GM18508 (cell line): Measurements from ENCODE around the gene IYD.
A peak's percentile ranks its signal among the peaks of the same experiment; 100 is the strongest.

ENCODE experiments used
- ATAC-seq: cut with Tn5 transposase; IDR thresholded peaks from one replicate; pipeline ENCODE4 v1.9.1; 2021; ENCODE audit warnings: moderate number of reproducible peaks; ENCODE audit not compliant: insufficient read depth, unreplicated experiment

Gene IYD

DNA sequence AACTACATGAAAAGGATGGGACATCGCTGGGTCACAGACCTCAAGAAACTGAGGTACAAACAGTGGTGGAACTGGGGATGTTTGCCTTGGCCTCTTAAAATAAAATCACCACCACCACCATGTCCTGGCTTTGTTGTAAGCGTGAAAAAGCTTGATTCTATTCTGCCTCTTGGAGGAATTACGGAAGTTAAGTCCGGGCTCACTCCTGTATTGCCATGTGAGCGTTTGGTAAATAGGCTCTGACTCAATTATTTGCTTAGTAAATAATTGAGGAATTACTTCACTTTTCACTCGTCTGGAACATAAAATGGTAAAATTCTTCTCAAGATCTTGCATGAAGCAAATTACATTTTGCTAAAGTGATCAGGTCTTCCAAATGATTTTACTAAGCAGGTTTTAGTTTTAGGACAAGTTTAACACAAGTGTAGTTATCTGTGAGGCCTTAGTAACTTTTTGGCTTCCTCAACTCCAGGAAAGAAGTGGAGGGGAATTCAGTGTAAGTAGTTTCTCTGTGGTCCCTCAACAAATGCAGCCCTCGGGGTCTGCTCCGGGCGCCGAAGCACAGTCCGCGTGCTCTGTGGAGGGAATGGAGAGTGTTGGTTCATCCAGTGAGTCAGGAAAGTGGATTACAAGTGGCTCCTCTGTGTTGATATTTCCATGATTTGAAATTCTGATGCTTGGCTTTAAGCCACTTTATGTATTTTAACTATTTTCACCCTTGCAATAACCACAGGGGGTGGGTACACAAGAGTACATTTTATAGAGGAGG, 23.8 kb downstream of the IYD start:
- ATAC-seq = no peak

DNA sequence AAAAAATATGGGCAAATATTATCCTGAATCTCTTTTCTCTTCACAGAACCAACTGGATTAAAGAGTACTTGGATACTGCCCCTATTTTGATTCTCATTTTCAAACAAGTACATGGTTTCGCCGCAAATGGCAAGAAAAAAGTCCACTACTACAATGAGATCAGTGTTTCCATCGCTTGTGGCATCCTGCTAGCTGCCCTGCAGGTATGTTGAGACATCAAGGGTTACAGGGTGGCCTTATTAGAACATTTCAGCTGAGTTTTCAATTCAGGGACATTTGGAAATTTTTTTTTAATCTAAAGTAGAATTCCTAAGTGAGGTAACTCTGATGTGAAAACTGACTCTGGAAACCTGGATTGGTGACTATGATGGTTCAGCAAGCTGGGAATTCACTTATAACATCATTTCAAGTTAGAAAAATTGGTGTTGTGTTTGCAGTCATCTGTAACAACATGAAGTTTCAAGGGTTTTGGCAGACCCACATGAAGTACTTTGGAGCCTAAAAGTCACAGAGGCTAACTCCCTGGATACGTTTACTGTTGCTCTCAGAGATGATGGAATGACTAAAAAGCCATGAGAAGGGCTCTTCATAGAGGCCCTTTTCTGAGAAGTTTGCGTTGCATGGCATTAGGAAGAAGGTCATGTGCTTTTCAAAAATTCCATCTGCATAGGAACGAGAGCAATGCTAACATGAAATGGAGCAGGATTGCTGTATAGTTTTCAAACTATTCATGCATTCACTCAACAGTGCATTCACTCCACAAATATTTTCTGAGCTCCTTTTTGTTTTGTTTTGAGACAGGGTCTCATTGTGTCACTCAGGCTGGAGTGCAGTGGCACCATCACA, 25.5 kb downstream of the IYD start:
- no peak for ATAC-seq

DNA sequence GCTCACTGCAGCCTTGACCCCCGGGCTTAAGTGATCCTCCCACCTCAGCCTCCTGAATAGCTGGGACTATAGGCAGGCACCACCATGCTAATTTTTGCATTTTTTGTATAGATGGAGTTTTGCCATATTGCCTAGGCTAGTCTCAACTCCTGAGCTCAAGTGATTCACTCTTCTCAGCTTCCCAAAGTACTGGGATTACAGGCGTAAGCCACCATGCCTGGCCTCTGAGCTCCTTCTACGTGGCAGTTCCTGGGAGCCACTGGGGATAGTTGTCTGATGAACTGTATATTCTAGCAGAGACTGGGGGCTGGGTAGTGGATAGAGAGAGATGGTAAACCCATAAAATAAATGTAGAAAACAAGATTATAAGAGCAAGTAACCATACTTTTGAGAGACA, 26.1 kb downstream of the IYD start:
- no peak for ATAC-seq

DNA sequence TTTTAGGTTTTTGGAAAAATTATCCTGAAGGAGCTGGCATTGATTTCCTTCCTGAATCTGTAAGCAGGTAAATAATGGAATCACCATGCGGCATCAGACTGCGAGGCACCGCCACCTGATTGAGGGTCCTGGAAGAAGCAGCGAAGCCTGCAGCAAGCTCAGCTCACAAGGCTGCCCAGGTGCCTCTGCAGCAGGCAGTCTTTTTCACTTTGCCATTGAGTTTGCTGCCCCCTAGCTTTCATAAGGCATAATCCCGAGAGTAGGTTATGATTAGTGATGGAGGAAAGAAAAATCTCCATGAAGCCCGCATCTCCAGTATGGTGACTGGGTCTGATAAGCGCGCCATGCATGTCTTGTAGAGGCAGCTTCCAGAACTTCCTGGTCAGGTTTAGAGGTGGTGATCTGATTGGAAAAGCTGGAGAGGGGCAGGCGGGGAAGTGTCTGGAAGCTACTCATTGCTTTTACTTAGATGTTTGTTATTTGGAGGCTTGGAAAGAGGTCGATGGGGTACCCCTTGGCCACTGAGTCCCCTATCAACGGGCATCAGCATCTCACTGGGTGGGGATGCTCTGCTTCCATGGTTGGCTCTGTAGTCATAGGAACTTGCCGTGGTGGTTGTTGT, 26.7 kb downstream of the IYD start:
- ATAC-seq = no peak

DNA sequence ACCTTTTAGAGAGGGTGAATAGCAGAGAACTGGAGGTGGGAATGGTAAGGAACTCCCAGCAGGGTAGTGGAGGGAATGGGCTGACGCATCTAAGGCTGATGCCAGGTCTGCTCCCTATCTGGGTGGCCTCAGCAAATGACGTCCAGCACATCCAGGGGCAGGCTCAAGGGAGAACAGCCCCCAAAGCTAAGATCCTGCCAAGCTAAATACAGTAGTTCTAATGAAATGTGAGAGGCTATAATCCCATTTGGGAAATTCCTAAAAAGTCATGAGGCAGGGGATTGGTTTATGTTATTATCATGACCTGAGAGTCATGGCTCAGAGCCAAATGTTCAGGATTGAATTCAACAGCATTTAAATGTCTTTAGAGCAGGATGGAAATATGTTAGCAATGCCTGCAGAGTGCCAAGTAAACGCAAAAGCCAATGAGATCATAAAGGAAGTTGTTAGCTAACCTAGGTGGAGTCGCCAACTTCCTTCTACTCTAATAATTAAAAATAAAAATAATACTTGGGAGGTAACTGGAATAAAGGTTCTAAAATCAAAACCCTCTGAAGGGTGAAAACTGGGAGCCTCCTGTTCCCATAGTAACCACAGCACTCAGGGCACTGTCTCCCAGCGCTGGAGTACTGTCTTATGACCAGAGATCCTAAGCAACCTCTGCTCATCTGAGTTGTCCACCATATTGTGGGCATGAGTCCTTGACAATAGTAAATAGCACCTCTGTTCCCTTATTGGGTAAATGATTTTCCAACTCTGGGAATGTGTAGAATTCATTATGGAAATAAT, 34.8 kb downstream of the IYD start:
- no peak for ATAC-seq

DNA sequence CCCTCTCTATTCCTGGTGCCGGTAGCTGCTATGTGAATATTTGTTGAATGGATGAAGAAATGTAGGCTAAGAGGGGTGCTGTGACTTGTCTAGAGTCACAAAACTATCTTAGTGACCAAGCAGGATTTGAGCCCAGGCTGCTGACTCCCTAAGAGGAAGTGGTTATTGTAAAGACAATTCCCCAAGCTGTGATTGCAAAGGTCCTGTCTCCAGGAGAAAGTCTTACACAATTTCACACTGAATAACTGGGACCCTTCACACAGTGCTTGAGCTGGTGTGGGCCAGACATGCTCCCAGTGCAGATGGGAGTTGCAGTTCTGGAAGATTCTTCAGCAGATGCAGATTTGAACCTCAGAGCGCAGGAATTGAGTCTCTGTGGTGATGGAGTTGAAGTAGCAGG, 38.1 kb downstream of the IYD start:
- ATAC-seq = no peak

DNA sequence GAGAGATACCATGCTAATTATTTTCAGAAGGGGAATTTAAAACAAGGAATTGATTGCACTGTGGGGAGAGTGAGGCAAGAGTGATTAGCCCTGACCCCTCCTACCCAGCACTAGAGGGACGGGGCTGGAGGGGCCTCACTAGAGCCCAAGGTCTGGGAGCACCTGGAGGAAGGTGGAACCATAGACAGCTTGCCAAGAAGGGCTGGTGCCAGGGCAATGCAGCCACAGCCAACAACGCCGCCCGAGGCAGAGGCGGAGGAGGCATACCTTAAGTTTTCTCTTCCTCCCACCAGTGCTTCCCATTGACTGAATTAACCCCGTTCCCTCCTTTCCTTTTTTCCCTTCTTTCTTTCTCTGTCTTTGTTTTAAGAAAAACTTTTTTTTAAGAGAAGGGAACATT, 40.0 kb downstream of the IYD start:
- ATAC-seq = no peak

DNA sequence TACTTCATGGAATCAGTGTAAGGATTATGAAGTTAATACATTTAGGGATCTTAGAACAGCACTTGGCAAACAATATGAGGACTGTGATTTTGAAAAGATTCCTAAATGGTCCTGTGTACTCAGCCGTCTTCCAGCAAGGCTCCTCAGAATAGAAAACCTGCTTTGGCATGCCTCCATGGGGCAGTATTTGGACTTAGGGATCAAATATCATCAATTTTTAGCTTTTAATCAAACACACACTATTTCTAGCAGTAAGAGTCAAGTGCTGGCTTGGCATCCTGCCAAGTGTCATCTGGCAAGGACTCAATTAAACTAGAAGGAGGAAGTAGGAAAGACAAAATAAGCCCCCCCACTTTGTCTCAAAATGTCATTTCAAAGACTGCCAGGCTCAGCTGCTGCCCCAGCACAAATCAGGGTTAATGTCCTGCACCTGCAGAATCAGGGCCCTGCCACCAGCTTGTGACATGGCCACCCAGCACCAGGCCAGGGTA, 40.8 kb downstream of the IYD start:
- no peak for ATAC-seq

DNA sequence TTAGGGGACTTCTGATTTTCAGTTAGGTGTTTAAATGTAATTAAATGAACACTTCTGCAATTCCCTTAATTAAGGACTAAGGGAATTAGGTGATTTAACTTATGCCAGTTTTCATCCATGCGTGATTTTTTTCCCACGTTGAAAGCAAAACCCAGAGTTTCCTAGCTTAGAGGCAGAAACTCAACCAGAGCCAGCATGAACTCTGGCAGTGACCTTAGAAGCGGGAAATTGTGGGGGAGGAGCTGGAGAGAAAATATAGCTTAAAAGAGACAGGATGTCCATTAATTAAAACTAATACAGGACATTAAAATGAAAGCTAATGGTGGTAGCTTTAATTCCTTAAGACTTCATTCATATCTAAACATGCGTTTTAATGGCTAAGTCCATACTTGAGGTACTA, 41.6 kb downstream of the IYD start:
- no peak for ATAC-seq

DNA sequence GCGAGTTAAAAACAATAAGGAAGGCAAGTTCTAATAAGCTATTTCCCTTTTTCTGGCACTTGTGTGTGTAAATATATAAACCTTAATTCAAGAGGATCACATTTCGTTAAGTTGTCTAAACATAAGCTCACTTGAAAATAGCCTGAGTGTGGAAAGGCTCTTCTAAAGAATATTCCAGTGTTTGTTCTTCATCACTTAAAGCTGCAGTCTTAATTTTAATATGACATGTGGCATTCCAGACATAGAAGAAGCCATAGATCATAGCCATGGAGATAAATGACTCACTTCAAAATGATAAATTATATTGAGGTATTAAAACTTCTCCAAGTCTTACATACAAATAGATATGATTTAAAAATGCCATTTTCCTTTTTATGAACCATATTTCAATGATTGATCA, 42.1 kb downstream of the IYD start:
- no peak for ATAC-seq

DNA sequence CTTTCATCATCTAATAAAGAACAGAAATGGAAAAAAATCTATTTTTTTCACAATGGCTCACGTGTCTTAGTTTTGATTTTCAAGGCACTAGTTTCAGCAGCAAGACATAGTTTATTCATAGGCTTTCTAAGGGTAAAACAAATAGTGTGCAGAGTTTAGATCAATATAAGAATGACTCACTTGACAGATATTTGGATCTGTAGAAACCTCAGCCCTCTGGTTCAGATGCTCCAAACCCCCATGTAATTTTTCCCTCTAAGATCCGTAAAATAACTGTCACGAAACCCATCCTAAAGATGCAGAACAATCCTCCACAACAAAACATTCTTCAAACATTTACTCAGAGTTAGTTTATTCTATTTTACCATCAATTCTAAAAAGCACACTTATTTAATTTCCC, 43.4 kb downstream of the IYD start:
- ATAC-seq = no peak

DNA sequence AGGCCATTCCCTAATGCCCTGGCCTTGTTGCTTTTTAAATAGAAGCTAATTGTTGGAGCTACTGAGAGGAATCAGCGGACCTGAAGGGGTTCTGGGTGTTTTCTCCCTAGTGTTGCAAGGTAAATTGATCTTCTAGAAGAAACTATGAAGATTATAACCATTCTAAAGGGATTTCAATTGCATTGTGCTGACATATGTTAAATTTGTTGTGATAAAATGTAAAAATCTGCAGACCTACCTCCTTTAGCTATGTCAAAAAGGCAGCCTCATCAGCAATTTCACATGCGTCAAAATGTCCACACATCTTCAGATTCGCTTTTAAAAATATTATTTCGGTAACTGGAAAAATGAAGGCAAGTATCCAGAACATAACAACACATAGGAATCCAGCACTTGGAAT, 44.4 kb downstream of the IYD start:
- ATAC-seq = no peak

DNA sequence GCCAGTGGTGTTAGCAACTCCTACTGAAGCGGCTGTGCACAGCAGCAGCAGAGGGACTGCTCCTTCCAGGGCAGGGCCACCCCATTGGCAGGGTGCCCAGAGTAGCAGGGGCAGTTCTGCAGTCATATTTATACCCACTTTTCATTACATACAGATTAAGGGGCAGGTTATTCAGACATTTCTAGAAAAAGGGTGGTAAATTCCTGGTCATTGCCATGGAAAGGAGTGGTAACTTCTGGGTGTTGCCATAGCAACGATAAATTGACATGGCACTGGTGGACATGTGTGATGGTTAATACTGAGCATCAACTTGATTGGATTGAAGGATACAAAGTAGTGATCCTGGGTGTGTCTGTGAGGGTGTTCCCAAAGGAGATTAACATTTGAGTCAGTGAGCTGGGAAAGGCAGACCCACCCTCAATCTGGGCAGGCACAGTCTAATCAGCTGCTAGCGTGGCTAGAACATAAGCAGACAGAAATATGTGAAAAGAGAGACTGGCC, 45.0 kb downstream of the IYD start:
- ATAC-seq = no peak

DNA sequence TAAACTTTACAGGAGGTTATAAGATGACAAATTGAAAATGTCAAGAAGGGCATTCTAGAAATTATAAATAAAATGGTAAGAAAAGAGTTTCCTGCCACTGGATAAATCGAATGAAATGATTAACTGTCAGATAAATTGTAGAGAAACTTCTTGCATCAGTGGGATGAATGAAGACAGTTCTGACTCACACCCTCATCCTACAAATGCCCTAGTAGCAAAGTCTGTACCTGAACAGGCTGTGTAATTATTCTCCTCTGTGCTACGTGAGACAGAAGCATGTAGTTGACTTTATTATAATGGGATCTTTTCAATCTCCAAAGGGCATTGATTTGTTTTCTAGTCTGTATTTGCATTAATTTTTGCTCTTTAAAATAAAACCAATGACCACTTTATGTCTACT, 47.3 kb downstream of the IYD start:
- no peak for ATAC-seq

DNA sequence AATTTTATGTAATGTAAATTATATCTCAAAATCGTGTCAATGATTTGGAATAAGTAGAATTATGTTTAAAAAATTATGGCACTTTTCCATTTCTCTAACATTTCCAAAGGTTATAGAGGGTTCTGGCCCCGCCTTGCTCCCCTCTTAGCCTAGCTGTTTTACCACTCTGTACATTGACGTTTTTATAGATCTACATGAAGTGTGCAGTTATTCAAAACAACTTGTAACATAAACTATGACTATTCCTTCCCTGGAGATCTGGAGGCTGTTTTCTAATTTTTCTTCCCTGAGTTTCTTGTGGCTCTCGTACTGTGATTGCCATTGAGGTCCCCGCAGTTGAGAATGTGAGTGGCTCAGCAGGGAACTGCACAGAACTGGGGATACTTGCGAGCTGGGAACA, 48.4 kb downstream of the IYD start:
- no peak for ATAC-seq

DNA sequence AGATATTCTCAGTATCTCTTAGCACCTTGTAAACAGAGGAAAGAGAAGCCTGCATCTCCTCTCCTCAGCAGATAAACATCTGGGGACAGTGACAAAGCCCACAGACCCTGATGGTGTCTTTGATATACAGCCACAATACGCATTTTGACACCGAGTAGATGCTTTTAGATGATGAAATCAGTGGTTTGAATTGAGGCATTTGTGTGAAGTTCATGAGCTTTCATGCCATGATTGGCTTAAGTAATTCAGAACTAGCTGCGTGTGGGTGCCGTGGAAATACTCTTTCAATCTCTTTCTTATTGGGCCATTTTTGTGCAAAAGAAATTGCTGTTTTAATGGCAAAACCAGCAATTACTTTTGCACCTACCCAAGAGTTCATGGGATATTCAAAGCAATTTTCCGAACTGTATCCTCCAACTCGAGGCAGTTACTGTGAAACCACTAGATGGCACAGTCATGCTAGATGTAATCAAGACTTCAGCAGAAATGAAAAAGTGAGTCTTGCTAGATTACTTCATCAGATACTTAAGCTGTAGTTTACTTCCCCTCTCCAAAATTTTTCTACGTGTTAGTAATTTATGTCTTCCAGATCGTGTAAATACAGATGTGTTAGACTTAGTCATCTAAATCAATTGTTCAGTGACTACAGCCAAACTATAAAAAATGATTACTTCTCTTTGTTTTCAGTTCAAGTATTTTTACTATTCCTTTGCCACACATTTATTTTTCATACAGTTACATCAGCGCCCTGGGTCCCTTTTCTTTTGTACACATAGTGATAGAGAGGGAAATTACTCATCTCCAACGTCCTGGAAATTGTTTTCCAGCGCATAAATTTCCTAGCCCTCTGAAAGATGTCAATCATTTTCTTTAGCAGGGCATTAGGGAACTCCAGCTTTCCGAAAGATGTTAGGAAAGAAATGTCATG, 49.4 kb downstream of the IYD start:
- peak; percentile 69 for ATAC-seq

DNA sequence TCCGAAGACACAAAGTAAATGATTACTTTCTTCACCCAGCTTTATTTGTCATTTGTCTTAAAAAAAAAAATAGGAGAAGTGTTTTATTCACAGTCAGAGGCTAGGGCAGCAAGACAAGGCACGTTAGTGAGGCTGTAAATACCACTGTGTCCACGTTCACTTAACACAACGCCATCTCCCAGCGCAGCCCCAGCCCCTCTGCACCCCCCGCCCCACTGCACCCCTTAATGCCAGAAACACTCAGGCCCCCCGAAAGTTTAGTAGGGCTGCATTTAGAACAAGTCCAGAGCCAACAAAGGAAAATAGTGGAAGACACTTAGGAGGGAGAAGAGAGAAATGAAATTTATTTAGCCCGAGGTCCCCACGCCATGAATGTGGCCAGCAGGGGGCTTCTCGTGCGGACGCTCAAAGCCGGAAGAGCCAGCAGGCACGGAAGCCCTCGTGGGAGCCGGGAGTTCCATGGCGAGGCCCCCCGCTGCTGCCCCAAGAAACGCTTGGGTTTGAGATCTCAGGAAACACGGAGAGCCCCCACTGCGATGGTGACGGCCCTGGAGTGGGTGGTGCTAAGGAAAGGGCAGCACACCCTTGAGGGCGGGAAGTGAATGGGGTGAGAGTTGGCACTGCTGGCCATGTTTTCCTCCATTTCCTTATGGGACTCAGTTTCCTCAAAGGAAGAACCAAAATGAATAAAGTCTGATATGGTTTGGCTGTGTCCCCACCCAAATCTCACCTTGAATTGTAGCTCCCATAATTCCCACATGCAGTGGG, 50.2 kb downstream of the IYD start:
- ATAC-seq = no peak

DNA sequence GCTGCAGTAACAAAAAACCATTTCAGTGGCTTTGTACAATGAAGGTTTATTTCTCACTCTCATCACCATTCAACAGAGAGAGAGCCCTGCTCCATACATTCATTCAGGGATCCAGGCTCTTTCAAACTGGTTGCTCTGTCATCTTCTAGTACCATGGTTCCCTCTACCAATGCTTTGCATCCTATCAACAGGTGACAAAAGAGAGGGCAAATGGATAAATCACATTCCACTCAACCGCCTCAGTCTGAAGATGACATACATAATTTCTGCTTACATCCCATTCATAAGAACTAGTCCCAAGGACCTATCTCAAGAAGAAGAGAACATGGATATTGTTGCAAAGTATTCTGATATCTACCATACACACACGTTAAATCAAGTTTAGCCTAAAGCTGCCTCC, 51.6 kb downstream of the IYD start:
- no peak for ATAC-seq

DNA sequence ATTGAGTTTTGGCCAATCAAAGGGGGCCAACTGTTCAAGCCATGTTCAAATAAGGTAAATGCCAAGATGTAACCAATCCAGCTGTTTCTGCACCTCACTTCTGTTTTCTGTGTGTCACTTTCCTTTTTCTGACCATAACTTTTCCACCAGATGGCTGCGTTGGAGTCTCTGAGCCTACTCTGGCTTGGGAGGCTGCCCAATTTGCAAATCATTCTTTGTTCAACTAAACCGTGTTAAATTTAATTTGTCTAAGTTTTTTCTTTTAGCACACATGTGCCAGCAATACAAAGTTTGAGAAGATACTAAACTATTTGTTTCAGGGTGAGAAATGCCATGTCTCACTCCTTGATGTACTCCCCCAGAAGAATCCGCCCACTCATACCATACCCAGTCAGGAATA, 52.1 kb downstream of the IYD start:
- ATAC-seq = no peak
